NB4 (cell line): ENCODE data around the gene CTTN.
A peak's percentile ranks its signal among the peaks of the same experiment; 100 is the strongest.

Experiments
- DNase-seq: peaks from one replicate; pipeline ENCODE4 v3.0.0; 2010; ENCODE audit warnings: low read depth
- H3K4me3 ChIP-seq: one replicate; pipeline ENCODE4 v1.5.1; 2011; ENCODE audit warnings: mild to moderate bottlenecking, low read depth, low read length, moderate library complexity
- CTCF ChIP-seq: IDR thresholded peaks from one replicate; pipeline ENCODE4 v1.5.1; 2012; ENCODE audit warnings: low read depth, low read length
- MAX ChIP-seq: IDR thresholded peaks from 2 replicates; pipeline ENCODE4 v1.6.1; 2011; ENCODE audit warnings: low read depth, low read length
- MYC ChIP-seq: IDR thresholded peaks from 2 replicates; pipeline ENCODE4 v1.6.1; 2011; ENCODE audit warnings: low read depth, low read length
- POLR2A ChIP-seq: IDR thresholded peaks from 2 replicates; pipeline ENCODE4 v1.6.1; 2011; ENCODE audit warnings: mild to moderate bottlenecking; ENCODE audit not compliant: insufficient read length; ENCODE audit errors: extremely low read depth

CTTN gene

GRCh38 chr11:70397983-70398833, at the start of gene CTTN:
Gene CTTN (plus strand): TSS chr11:70398529. CDS start chr11:70407298, 8,769 bp downstream.
- peak; percentile 96 for DNase-seq
- peak within 1 kb of the TSS; percentile 78 for H3K4me3 ChIP-seq
- TF ChIP-seq MYC (peak; percentile 90), POLR2A (peak; percentile 44), CTCF (no peak), MAX (peak; percentile 92)

- DNase-seq, result no peak
- TF ChIP-seq MAX, result no peak
- no peak for TF ChIP-seq MYC
- TF ChIP-seq POLR2A, result no peak
- no peak for TF ChIP-seq CTCF
- no peak overlapping the region for H3K4me3 ChIP-seq
Measured at GRCh38 chr11:70348608-70349007, 49.7 kb upstream of the CTTN start.

- DNase-seq, result no peak
- no peak overlapping the region for H3K4me3 ChIP-seq
- TF ChIP-seq MYC (no peak), POLR2A (no peak), CTCF (no peak), MAX (no peak)
Measured at GRCh38 chr11:70351646-70352045, 46.7 kb upstream of the CTTN start.

GRCh38 chr11:70352100-70352499, 46.2 kb upstream of the CTTN start:
- no peak for DNase-seq
- TF ChIP-seq CTCF (no peak), MAX (no peak), POLR2A (no peak), MYC (no peak)
- H3K4me3 ChIP-seq, result no peak overlapping the region

GRCh38 chr11:70352601-70353000, 45.7 kb upstream of the CTTN start:
- no peak for DNase-seq
- TF ChIP-seq CTCF (no peak), MYC (no peak), POLR2A (no peak), MAX (no peak)
- no peak overlapping the region for H3K4me3 ChIP-seq
